Right lung (tissue), 5 donors: Measurements from ENCODE around the gene STUB1. TPM values are rescaled to one million over a fixed set of nuclear protein-coding genes. Genes with fewer than 3 reads are reported as not detected.

Source experiments
- polyA plus RNA-seq, 5 donors: library from polyadenylated mRNA; unstranded; fragments of 120-200 nt; gene quantifications; one replicate each; pipeline versions ENCODE4 v1.2.1 to v1.2.3, GENCODE V29; 2013; ENCODE audit warnings: inconsistent platforms in 1 of 5, low replicate concordance in 1 of 5; ENCODE audit not compliant: insufficient read length in 5 of 5, insufficient read depth in 1 of 5

STUB1 gene
- polyA plus RNA-seq, 5 donors = 83.8 to 142 (median 96.2) TPM

Other genes with a start within 250 kb of the STUB1 start
- gene CAPN15, start 152.7 kb upstream of the STUB1 start, polyA plus RNA-seq = 10 to 100 TPM; 13.0 to 39.5 (median 20.8) TPM
- under 1 TPM in 1 of 5 donors, not detected in 4; 0.07 TPM for gene PRR35, start 120.0 kb upstream of the STUB1 start, polyA plus RNA-seq
- gene NHLRC4, start 113.4 kb upstream of the STUB1 start, polyA plus RNA-seq = 1 to 10 TPM; 1.5 to 4.9 (median 2.9) TPM
- gene PIGQ, start 110.4 kb upstream of the STUB1 start, polyA plus RNA-seq = 10 to 100 TPM; 28.8 to 48.1 (median 35.6) TPM
- gene RAB40C, start 90.3 kb upstream of the STUB1 start, polyA plus RNA-seq = 10 to 100 TPM; 15.3 to 33.7 (median 22.9) TPM
- gene WFIKKN1, start 49.4 kb upstream of the STUB1 start, polyA plus RNA-seq = 1 to 10 TPM in 1 of 5 donors, under 1 TPM in 4; 0.20 to 1.2 (median 0.36) TPM
- 10 to 100 TPM; 37.9 to 74.1 (median 49.3) TPM for gene METTL26, start 44.1 kb upstream of the STUB1 start, polyA plus RNA-seq
- 10 to 100 TPM in 3 of 5 donors, 1 to 10 TPM in 2; 6.0 to 16.9 (median 10.4) TPM for gene MCRIP2, start 38.6 kb upstream of the STUB1 start, polyA plus RNA-seq
- gene WDR90, start 31.0 kb upstream of the STUB1 start, polyA plus RNA-seq = 10 to 100 TPM; 31.5 to 52.8 (median 39.5) TPM
- 100 to 1,000 TPM in 1 of 5 donors, 10 to 100 TPM in 4; 47.5 to 119 (median 70.3) TPM for gene RHOT2, start 12.3 kb upstream of the STUB1 start, polyA plus RNA-seq
- 1 to 10 TPM in 2 of 5 donors, under 1 TPM in 3; 0.38 to 1.8 (median 0.81) TPM for gene RHBDL1, start 4.7 kb upstream of the STUB1 start, polyA plus RNA-seq
- 10 to 100 TPM; 39.5 to 69.5 (median 43.3) TPM for gene JMJD8, start 3.9 kb downstream of the STUB1 start, polyA plus RNA-seq
- gene WDR24, start 10.0 kb downstream of the STUB1 start, polyA plus RNA-seq = 10 to 100 TPM in 3 of 5 donors, 1 to 10 TPM in 2; 7.4 to 15.3 (median 11.7) TPM
- gene FBXL16, start 25.4 kb downstream of the STUB1 start, polyA plus RNA-seq = under 1 TPM; 0.30 to 0.75 (median 0.59) TPM
- gene METRN, start 34.7 kb downstream of the STUB1 start, polyA plus RNA-seq = 10 to 100 TPM in 3 of 5 donors, 1 to 10 TPM in 2; 6.7 to 44.0 (median 10.8) TPM
- 10 to 100 TPM in 3 of 5 donors, 1 to 10 TPM in 2; 5.3 to 22.5 (median 10.8) TPM for gene ANTKMT, start 40.7 kb downstream of the STUB1 start, polyA plus RNA-seq
- gene CCDC78, start 46.0 kb downstream of the STUB1 start, polyA plus RNA-seq = 10 to 100 TPM in 1 of 5 donors, 1 to 10 TPM in 4; 1.3 to 13.0 (median 6.3) TPM
- gene HAGHL, start 46.7 kb downstream of the STUB1 start, polyA plus RNA-seq = 1 to 10 TPM; 2.1 to 7.3 (median 3.5) TPM
- 10 to 100 TPM; 16.2 to 25.7 (median 16.8) TPM for gene CIAO3, start 60.6 kb downstream of the STUB1 start, polyA plus RNA-seq
- gene MSLN, start 80.3 kb downstream of the STUB1 start, polyA plus RNA-seq = 10 to 100 TPM in 4 of 5 donors, 1 to 10 TPM in 1; 9.5 to 33.2 (median 18.5) TPM
- gene RPUSD1, start 108.0 kb downstream of the STUB1 start, polyA plus RNA-seq = 10 to 100 TPM in 3 of 5 donors, 1 to 10 TPM in 2; 8.3 to 19.2 (median 10.4) TPM
- 10 to 100 TPM; 16.8 to 31.0 (median 25.2) TPM for gene CHTF18, start 108.2 kb downstream of the STUB1 start, polyA plus RNA-seq
- gene GNG13, start 120.3 kb downstream of the STUB1 start, polyA plus RNA-seq = under 1 TPM in 1 of 5 donors, not detected in 4; 0.10 TPM